WTC11 (cell line): ENCODE results near the gene ENTPD6. TPM values are rescaled to one million over a fixed set of nuclear protein-coding genes. Genes with fewer than 3 reads are reported as not detected.
"Not testable (repeated sequence)": the region's sequence is repeated elsewhere in the genome, so short reads cannot be mapped to it uniquely, and the experiment has no call there.

Experiments
- ATAC-seq: fragments of 200-7000 bp; cut with Tn5 transposase; 2 replicates; pipeline ENCODE4 v1.10.0; 2021; ENCODE audit warnings: mild to moderate bottlenecking, moderate library complexity
- CTCF ChIA-PET: fragments of 300-600 bp; sonication (Branson Sonifier 250); formaldehyde crosslinking; loops from one replicate; lab custom pipeline; 2021; ENCODE audit warnings: antibody characterized with exemption; lab: Charles Lee
- POLR2A ChIA-PET: fragments of 350-600 bp; sonication (Branson Sonifier 250); formaldehyde crosslinking; loops from one replicate; lab custom pipeline; 2021; ENCODE audit warnings: antibody characterized with exemption; lab: Charles Lee
- DNase-seq: peaks from one replicate; pipeline ENCODE4 v3.0.0; 2021; ENCODE audit warnings: low spot score
- H3K27ac Mint-ChIP-seq: 2 replicates; pipeline ENCODE4 v1.8.0; 2021; ENCODE audit warnings: mixed read lengths
- H3K27me3 Mint-ChIP-seq: 2 replicates; pipeline ENCODE4 v1.8.0; 2021; ENCODE audit warnings: low read depth, mild to moderate bottlenecking, moderate library complexity, mixed read lengths
- H3K36me3 Mint-ChIP-seq: 2 replicates; pipeline ENCODE4 v1.8.0; 2021; ENCODE audit warnings: mixed read lengths
- H3K4me1 Mint-ChIP-seq: 2 replicates; pipeline ENCODE4 v1.8.0; 2022; ENCODE audit warnings: mixed read lengths
- H3K4me3 Mint-ChIP-seq: 2 replicates; pipeline ENCODE4 v1.8.0; 2021; ENCODE audit warnings: mild to moderate bottlenecking, moderate library complexity, mixed read lengths
- H3K9me3 Mint-ChIP-seq: 2 replicates; pipeline ENCODE4 v1.8.0; 2021; ENCODE audit warnings: mixed read lengths
- ATF2 ChIP-seq: sonication (generic); formaldehyde crosslinking; IDR thresholded peaks from 2 replicates; pipeline ENCODE4 v1.8.1; 2022; ENCODE audit warnings: low read depth, missing genetic modification reagents, borderline replicate concordance
- FOXJ3 ChIP-seq: sonication (generic); formaldehyde crosslinking; IDR thresholded peaks from 2 replicates; pipeline ENCODE4 v1.9.0; 2021; ENCODE audit warnings: missing genetic modification reagents, mild to moderate bottlenecking, borderline replicate concordance
- FOXP4 ChIP-seq: sonication (generic); formaldehyde crosslinking; IDR thresholded peaks from 2 replicates; pipeline ENCODE4 v1.8.0; 2022; ENCODE audit warnings: mild to moderate bottlenecking, missing genetic modification reagents
- HMGXB4 ChIP-seq: sonication (generic); formaldehyde crosslinking; IDR thresholded peaks from 2 replicates; pipeline ENCODE4 v1.8.1; 2023; ENCODE audit warnings: mild to moderate bottlenecking, moderate library complexity, missing genetic modification reagents
- JAZF1 ChIP-seq: fragments of 250-450 bp; sonication (Bioruptor Pico); IDR thresholded peaks from 2 replicates; pipeline ENCODE4 v1.9.0; 2021; ENCODE audit warnings: moderate library complexity, mild to moderate bottlenecking, inconsistent platforms
- JUN ChIP-seq: sonication (generic); formaldehyde crosslinking; IDR thresholded peaks from 2 replicates; pipeline ENCODE4 v1.8.0; 2023; ENCODE audit warnings: mild to moderate bottlenecking, missing genetic modification reagents
- MAX ChIP-seq: sonication (generic); formaldehyde crosslinking; IDR thresholded peaks from 2 replicates; pipeline ENCODE4 v1.8.0; 2022; ENCODE audit warnings: mild to moderate bottlenecking, missing genetic modification reagents
- MXD4 ChIP-seq: fragments of 250-450 bp; sonication (Bioruptor Pico); IDR thresholded peaks from 2 replicates; pipeline ENCODE4 v1.8.0; 2021; ENCODE audit warnings: mild to moderate bottlenecking, moderate library complexity, borderline replicate concordance
- NFATC4 ChIP-seq: fragments of 250-450 bp; sonication (Bioruptor Pico); IDR thresholded peaks from 2 replicates; pipeline ENCODE4 v1.9.0; 2021; ENCODE audit warnings: mild to moderate bottlenecking
- NR3C1 ChIP-seq: sonication (generic); formaldehyde crosslinking; conservative IDR thresholded peaks from 2 replicates; pipeline ENCODE4 v1.8.1; 2023; ENCODE audit warnings: low read depth, mild to moderate bottlenecking, missing genetic modification reagents
- RELA ChIP-seq: sonication (generic); formaldehyde crosslinking; IDR thresholded peaks from 2 replicates; pipeline ENCODE4 v1.8.1; 2022; ENCODE audit warnings: missing genetic modification reagents, mild to moderate bottlenecking, borderline replicate concordance
- SOX15 ChIP-seq: fragments of 250-450 bp; sonication (Bioruptor Pico); IDR thresholded peaks from 2 replicates; pipeline ENCODE4 v1.9.0; 2021; ENCODE audit warnings: mild to moderate bottlenecking
- ZBTB21 ChIP-seq: sonication (generic); formaldehyde crosslinking; IDR thresholded peaks from 2 replicates; pipeline ENCODE4 v1.8.1; 2023; ENCODE audit warnings: mild to moderate bottlenecking, missing genetic modification reagents, borderline replicate concordance
- ZBTB43 ChIP-seq: sonication (generic); formaldehyde crosslinking; IDR thresholded peaks from 2 replicates; pipeline ENCODE4 v1.8.1; 2023; ENCODE audit warnings: mild to moderate bottlenecking, missing genetic modification reagents
- ZNF232 ChIP-seq: sonication (generic); formaldehyde crosslinking; IDR thresholded peaks from 2 replicates; pipeline ENCODE4 v1.8.0; 2022; ENCODE audit warnings: mild to moderate bottlenecking, missing genetic modification reagents
- ZNF263 ChIP-seq: sonication (generic); formaldehyde crosslinking; IDR thresholded peaks from 2 replicates; pipeline ENCODE4 v1.8.1; 2022; ENCODE audit warnings: low read depth, mild to moderate bottlenecking, moderate library complexity, missing genetic modification reagents
- ZNF281 ChIP-seq: sonication (generic); formaldehyde crosslinking; IDR thresholded peaks from 2 replicates; pipeline ENCODE4 v1.8.0; 2023; ENCODE audit warnings: mild to moderate bottlenecking, missing genetic modification reagents
- ZNF396 ChIP-seq: fragments of 250-450 bp; sonication (Bioruptor Pico); IDR thresholded peaks from 2 replicates; pipeline ENCODE4 v1.8.0; 2021; ENCODE audit warnings: mild to moderate bottlenecking, moderate library complexity, borderline replicate concordance
- ZNF416 ChIP-seq: fragments of 250-450 bp; sonication (Bioruptor Pico); IDR thresholded peaks from 2 replicates; pipeline ENCODE4 v1.9.0; 2021; ENCODE audit warnings: mild to moderate bottlenecking, inconsistent platforms
- total RNA-seq: library from RNA; stranded (reverse); gene quantifications from 3 replicates; pipeline ENCODE4 v1.2.3, GENCODE V29; 2021

Gene ENTPD6
- total RNA-seq, 1 experiment from 2014 or later = 56.9 TPM

GRCh38 chr20:25165128-25165527 lies 30.4 kb upstream of the ENTPD6 start:
- no peak for TF ChIP-seq ZNF263
- TF ChIP-seq NFATC4 (CRISPR knock-in tag) = no peak
- no peak for TF ChIP-seq ZNF281 (CRISPR knock-in tag)
- TF ChIP-seq ZBTB43 (CRISPR knock-in tag) = no peak
- no peak for TF ChIP-seq FOXJ3
- no peak for TF ChIP-seq NR3C1 (CRISPR knock-in tag)
- TF ChIP-seq JUN = no peak
- TF ChIP-seq FOXP4 = no peak
- no peak for TF ChIP-seq ZNF396 (CRISPR knock-in tag)
- TF ChIP-seq ZNF232 (CRISPR knock-in tag) = no peak
- TF ChIP-seq JAZF1 (CRISPR knock-in tag) = no peak
- no peak for TF ChIP-seq SOX15 (CRISPR knock-in tag)
- TF ChIP-seq HMGXB4 = no peak
- TF ChIP-seq ZNF416 (CRISPR knock-in tag) = no peak
- TF ChIP-seq ATF2 = no peak
- TF ChIP-seq MAX = no peak
- TF ChIP-seq ZBTB21 (CRISPR knock-in tag) = no peak
- no peak for TF ChIP-seq RELA (CRISPR knock-in tag)
- TF ChIP-seq MXD4 = no peak
- TF ChIP-seq, all 79 proteins: peak for 0
- DNase-seq (no peak), ATAC-seq (no peak)
- Mint-ChIP-seq H3K9me3 (peaks cover 56% of the 10 kb centered on the region), H3K36me3 (peaks cover 16% of the 10 kb centered on the region), H3K27ac (no peak overlapping the region), H3K27me3 (peaks cover 58% of the 10 kb centered on the region), H3K4me3 (no peak overlapping the region), H3K4me1 (no peaks in the 10 kb centered on the region)
- ChIA-PET CTCF (no interaction called here), POLR2A (no interaction called here)

GRCh38 chr20:25166105-25166782 lies 29.3 kb upstream of the ENTPD6 start:
- Mint-ChIP-seq H3K9me3 (peaks cover 56% of the 10 kb centered on the region), H3K27me3 (peaks cover 60% of the 10 kb centered on the region), H3K36me3 (peaks cover 16% of the 10 kb centered on the region)
- ATAC-seq, H3K4me1 Mint-ChIP-seq, POLR2A ChIA-PET, CTCF ChIA-PET, H3K27ac Mint-ChIP-seq, DNase-seq, H3K4me3 Mint-ChIP-seq: not testable (repeated sequence)
